Stimulated activated naive CD8-positive, alpha-beta T cell treated with anti-CD3 and anti-CD28 coated beads, Interleukin-15, amount 100 ng/mL, for 72 hours (primary cell): ENCODE measurements around the gene RAE1.

Source experiments
- ATAC-seq: fragments of 150-1000 bp; cut with Tn5 transposase; 2 replicates; pipeline ENCODE4 v1.10.0; 2021; ENCODE audit warnings: mild to moderate bottlenecking, moderate library complexity
- DNase-seq, 2 donors: peaks; one replicate each; pipeline ENCODE4 v3.0.0; 2021 to 2022
- H3K27ac Mint-ChIP-seq, 2 donors: one replicate each; pipeline ENCODE4 v1.8.0; 2022; ENCODE audit warnings: mild to moderate bottlenecking in 2 of 2, mixed read lengths in 2 of 2, moderate library complexity in 2 of 2
- H3K27me3 Mint-ChIP-seq: one replicate; pipeline ENCODE4 v1.8.0; 2022; ENCODE audit warnings: mixed read lengths
- H3K4me1 Mint-ChIP-seq: one replicate; pipeline ENCODE4 v1.8.0; 2022; ENCODE audit warnings: mild to moderate bottlenecking, mixed read lengths
- H3K4me3 Mint-ChIP-seq, 2 donors: one replicate each; pipeline ENCODE4 v1.8.0; 2022; ENCODE audit warnings: mild to moderate bottlenecking in 2 of 2, mixed read lengths in 2 of 2, moderate library complexity in 1 of 2
- H3K9me3 Mint-ChIP-seq, 2 donors: one replicate each; pipeline ENCODE4 v1.8.0; 2022; ENCODE audit warnings: mixed read lengths in 2 of 2

RAE1 gene, protein sequence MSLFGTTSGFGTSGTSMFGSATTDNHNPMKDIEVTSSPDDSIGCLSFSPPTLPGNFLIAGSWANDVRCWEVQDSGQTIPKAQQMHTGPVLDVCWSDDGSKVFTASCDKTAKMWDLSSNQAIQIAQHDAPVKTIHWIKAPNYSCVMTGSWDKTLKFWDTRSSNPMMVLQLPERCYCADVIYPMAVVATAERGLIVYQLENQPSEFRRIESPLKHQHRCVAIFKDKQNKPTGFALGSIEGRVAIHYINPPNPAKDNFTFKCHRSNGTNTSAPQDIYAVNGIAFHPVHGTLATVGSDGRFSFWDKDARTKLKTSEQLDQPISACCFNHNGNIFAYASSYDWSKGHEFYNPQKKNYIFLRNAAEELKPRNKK

DNA sequence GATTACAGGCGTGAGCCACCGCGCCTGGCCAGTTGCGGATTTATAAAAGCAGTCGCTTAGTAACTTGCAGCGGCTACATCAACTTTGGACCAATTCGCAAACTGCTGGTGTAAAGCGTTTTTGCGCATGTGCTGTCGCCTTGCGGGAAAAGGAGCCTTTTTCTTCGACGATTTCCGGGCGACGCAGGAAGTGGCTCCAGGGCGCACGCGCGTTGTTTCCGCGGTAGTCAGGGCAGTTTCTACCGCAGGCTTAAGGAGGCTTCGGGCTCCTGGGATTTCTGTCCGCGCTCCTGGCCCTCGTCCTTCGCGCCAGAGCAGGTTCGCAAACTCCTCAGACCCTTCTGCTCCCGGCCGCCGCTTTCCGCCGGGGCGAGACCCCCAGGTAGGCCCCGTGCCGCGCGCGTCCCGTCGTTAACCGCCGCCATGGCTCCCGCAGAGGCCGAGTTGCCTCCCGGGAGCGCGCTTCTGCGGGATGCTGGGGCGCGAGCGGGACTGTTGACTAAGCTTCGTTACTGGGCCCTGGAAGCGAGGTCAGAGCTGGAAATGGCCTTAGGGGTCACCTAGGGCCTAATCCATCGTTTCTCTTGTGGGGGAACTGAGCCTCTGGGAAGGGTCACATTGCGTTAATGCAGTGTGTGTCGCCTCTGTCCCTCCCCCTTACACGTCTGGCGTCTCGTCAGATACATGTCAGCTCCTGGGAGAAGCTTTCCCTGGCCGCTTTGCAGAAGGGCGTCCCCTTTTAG, at the start of gene RAE1:
TSS of gene RAE1 (plus strand) at position 214 of the 742 bp plus-strand sequence. CDS start 2,784 bp downstream, outside the sequence.
- peak within 1 kb of the TSS; percentile 91 to 94 for H3K4me3 Mint-ChIP-seq
- peak within 1 kb of the TSS; percentile 93 to 94 for H3K27ac Mint-ChIP-seq
- peaks cover 27% of the 10 kb centered on the region for H3K4me1 Mint-ChIP-seq
- ATAC-seq: peak; percentile 88
- DNase-seq: peak; percentile 81 to 88
- no peaks in the 10 kb centered on the region for H3K9me3 Mint-ChIP-seq
- no peaks in the 10 kb centered on the region for H3K27me3 Mint-ChIP-seq

DNA sequence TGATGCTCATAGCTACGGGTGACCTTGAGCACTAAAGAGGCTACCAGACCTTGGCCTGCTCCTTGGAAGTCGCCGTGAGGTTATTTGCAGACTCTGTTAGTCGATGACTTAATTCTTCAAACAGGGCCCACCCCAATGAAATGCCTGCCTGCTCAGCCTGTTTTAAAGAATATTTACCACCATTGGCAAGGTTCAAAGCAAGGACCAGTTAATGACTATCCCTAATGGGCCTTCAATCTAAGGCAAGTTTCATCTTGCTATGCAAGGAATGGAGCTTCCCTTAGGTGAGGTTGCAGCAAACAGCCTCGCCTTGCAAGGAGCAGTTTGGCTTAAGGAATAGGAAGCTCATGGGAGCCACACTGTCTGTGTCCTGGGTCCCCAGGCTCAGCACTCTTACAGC, 44.3 kb upstream of the RAE1 start:
- Mint-ChIP-seq H3K27me3 (peaks cover 23% of the 10 kb centered on the region), H3K27ac (no peak overlapping the region), H3K4me3 (no peak overlapping the region), H3K9me3 (no peaks in the 10 kb centered on the region), H3K4me1 (no peaks in the 10 kb centered on the region)
- DNase-seq: no peak
- no peak for ATAC-seq

DNA sequence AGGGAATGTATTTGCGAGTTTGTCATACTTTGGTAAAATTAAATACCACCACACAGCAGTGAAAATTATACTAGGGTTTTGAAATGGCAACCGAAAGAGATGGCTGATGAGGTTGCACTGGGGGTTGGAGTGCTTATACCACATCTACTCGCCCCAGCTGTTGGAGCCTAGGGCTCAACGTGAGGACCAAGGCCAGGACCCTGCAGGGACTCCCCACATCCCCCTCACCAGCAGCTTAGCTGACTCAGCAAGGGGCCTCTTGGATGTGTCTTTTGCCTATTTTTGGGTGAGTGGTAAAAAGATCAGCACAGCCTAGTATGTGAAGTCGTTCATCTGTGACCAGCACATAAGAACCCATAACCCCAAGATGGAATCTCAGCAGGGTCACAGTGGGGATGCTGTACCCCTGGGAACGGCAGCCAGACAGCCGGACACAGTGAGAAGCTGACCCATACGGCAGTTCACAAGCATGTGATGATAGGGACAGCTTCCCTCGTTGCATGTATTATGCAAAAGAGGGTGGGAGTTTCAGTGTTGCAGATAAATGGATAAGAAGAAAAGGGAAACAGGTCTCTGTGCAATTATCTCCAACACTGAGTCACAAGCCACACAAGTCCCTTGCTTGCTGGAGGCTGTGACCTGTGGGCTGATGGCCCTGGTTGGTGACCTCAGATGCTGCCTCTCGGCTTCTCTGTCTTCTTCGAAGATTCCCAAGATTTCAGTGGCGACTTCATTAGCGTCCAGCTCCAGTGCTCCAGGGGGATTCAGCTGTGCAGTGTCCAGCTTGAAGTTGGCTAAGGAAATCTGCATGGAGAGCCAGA, 42.4 kb upstream of the RAE1 start:
- DNase-seq: no peak
- Mint-ChIP-seq H3K4me1 (no peaks in the 10 kb centered on the region), H3K27me3 (peaks cover 22% of the 10 kb centered on the region), H3K4me3 (no peak overlapping the region), H3K9me3 (no peaks in the 10 kb centered on the region), H3K27ac (no peak overlapping the region)
- no peak for ATAC-seq

DNA sequence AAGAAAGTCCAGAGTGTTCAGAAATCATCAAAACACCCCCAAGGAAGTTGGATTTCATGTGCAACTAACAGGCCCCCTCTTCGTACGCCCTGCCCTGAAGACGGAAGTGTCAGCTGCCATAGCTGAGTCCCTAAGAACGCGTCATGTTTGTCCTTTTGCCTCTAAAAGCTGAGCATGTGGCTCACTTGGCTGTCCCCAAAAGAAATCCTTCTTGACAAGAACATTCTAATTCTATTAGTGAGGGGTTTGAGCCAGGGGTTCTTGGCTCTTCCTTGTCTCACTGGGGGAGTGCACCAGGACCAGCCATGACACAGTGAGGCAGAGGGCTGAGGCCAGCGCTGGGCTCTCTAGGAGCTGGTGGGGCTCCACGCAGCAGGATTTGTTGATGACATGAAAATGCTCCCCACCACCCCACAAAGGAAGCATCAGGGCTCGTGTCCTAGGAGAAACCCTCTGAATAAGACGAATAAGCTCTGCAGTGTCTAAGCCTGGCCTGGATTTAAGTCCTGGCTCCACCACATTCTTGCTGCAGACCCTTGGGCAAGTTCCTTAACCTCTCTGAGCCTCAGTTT, 41.4 kb upstream of the RAE1 start:
- ATAC-seq: no peak
- Mint-ChIP-seq H3K27me3 (peaks cover 19% of the 10 kb centered on the region), H3K4me3 (no peak overlapping the region), H3K4me1 (no peaks in the 10 kb centered on the region), H3K27ac (no peak overlapping the region), H3K9me3 (no peaks in the 10 kb centered on the region)
- no peak for DNase-seq

DNA sequence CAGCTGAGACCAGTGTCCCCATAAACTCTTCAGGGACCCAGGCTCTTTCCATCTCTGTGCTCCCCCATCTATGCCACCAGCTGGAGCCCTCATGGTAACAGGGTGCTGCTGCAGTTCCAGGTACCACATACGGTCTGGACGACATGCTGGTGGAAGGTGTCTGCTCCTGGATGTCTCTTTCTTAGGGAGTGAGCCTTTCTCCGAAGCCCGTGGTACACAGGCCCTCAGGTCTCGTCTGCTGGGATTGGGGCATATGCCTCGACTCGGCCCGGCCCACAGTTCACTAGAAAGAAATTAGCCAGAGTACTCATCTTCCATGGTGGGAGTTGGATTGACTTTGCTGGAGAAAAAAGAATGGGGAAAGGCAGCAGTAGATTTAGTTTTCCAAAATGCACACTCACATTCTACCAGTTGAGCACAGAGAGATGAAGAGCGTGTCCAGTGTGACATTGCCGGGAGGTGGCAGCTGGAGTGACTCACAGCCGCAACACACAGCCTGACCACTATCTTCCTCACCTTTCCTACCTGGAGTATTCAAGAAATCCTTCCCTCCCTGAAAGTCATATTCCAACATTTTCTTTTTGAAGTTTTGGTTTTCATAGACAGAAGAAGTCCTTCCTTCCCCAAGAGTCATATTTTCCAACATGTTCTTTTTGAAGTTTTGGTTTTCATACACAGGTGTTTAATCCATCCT, 40.1 kb upstream of the RAE1 start:
- Mint-ChIP-seq H3K4me1 (no peaks in the 10 kb centered on the region), H3K27ac (no peak overlapping the region), H3K27me3 (peaks cover 11% of the 10 kb centered on the region), H3K4me3 (no peak overlapping the region), H3K9me3 (no peaks in the 10 kb centered on the region)
- no peak for DNase-seq
- no peak for ATAC-seq

DNA sequence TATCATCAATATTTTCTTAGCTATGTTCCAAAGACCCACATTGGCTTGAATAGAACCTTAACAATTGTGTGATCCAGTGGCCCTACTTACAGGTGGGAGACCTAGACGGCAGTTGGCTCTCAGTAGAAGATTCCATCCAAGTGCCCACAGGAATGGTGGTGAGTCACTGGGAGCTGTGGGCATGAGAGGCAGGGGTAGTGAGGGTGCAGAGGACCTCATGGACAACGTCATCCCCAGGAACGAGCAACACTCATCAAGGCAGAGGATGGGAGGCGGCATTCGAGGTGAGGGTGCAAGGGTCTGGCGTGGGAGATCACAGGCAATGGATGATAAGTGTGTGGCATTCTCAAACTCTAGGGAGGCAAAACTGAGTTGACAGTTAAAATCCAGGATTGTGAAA, 38.9 kb upstream of the RAE1 start:
- H3K27ac Mint-ChIP-seq: no peak overlapping the region

DNA sequence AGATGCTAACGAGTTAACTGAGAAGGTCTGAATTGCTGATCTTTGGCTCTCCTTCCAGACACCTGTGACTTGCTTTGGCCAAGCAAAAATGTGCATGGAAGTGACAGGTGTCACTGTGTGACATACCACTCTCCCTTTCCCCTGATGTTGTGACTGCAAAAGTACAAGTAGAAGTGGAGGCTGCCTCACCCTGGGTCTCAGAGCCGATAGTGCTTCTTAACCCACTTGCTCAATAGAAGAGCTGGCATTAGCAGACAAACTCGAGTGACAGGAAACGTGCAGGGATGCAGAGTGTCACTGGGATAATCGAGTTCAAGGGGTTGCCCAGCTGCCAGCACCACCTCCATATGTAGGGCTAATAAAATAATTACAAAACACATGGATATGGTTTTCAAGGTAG, 37.8 kb upstream of the RAE1 start:
- Mint-ChIP-seq H3K4me1 (no peaks in the 10 kb centered on the region), H3K4me3 (no peak overlapping the region), H3K9me3 (no peaks in the 10 kb centered on the region), H3K27ac (no peak overlapping the region), H3K27me3 (peaks cover 8% of the 10 kb centered on the region)
- ATAC-seq (no peak), DNase-seq (no peak)

More for the DNA sequence above, 38.9 kb upstream of the RAE1 start:
- Mint-ChIP-seq H3K27me3 (peaks cover 7% of the 10 kb centered on the region), H3K4me3 (no peak overlapping the region), H3K4me1 (no peaks in the 10 kb centered on the region), H3K9me3 (no peaks in the 10 kb centered on the region)
- ATAC-seq (no peak), DNase-seq (no peak)

DNA sequence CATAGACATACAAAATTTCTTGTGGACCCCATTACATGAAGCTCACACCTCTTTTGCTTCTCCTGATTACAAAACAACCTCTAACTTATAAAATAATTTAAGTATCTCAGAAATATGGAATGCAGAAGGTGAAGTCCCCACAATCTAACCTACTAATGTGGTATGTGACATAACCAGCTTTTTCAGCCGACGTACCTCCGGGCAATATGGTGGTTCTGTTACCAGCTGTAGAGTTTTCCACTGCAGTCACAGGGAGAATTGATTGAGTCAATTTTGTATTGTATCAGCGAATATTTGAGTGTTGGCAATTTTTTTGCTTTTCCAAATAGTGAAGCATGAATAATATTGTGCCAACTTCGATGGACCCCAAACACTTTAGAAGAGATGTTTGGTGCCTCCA, 37.1 kb upstream of the RAE1 start:
- Mint-ChIP-seq H3K9me3 (no peaks in the 10 kb centered on the region), H3K27ac (no peak overlapping the region), H3K4me1 (no peaks in the 10 kb centered on the region), H3K4me3 (no peak overlapping the region), H3K27me3 (peaks cover 15% of the 10 kb centered on the region)
- DNase-seq: no peak
- ATAC-seq: no peak

DNA sequence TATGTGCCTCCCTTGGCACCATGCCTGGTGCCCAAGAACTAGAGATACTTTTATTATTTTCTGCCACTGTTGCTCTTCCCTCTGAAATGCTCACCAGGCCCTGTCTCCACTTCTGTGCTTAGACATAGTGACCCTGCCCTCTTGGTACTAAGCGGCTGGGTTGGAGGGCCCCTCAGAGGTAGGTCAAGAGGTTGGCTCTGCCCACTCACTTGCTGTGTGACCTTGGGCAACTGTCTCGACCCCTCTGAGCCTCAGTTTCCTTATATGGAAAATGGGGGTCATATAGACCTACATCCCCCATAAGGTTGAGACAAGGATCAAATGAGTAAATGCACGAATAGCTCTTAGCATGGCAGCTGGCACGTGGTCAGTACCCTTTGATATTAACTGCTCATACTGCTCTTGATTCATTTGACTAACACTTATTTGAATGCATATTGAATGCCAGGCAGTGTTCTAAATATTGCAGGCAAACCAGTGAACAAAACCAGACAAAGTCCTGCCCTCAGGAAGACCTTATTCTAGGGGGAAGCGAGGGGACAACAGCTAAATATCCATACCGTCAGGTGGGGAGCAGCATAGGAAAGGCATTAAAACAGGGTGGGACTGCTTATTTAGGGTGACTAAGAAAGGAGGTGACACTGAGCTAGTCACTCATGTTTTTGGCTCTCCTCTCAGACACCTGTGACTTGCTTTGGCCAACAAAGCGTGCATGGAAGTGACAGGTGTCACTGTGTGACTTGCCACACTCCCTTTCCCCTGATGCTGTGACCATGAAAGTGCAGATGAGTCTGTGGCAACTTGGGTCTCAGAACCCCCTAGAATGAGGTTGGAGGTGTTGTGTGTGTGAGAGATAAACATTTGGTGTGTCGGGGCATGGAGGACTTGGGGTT, 35.7 kb upstream of the RAE1 start:
- no peak overlapping the region for H3K27ac Mint-ChIP-seq
- H3K9me3 Mint-ChIP-seq: no peaks in the 10 kb centered on the region
- H3K27me3 Mint-ChIP-seq: peaks cover 17% of the 10 kb centered on the region
- DNase-seq (no peak), ATAC-seq (no peak)
- no peak overlapping the region for H3K4me3 Mint-ChIP-seq
- no peaks in the 10 kb centered on the region for H3K4me1 Mint-ChIP-seq

DNA sequence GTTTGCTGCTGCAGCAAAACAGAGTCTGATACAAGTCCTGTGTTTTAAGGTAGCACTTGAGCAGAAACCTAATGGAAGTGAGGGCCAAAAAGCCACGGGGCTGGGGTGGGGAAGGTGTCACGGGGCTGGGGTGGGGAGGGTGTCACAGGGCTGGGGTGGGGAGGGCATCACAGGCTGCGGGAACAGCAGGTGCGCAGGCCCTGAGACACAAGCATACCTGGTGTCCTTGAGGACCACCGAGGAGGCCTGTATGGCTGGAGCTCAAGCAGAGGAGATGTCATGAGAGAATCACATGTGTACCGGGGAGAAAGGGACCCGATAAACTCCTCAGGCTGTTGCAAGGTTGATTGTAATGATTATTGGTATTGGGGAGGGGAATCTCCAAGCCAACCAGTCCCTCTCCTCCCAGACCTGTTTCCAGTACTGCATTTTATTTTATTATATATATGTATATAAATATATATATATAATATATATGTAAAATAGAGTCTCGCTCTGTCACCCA, 35.0 kb upstream of the RAE1 start:
- no peaks in the 10 kb centered on the region for H3K9me3 Mint-ChIP-seq
- no peak overlapping the region for H3K4me3 Mint-ChIP-seq
- ATAC-seq (no peak), DNase-seq (no peak)
- peaks cover 17% of the 10 kb centered on the region for H3K27me3 Mint-ChIP-seq
- H3K27ac Mint-ChIP-seq: no peak overlapping the region
- H3K4me1 Mint-ChIP-seq: no peaks in the 10 kb centered on the region

DNA sequence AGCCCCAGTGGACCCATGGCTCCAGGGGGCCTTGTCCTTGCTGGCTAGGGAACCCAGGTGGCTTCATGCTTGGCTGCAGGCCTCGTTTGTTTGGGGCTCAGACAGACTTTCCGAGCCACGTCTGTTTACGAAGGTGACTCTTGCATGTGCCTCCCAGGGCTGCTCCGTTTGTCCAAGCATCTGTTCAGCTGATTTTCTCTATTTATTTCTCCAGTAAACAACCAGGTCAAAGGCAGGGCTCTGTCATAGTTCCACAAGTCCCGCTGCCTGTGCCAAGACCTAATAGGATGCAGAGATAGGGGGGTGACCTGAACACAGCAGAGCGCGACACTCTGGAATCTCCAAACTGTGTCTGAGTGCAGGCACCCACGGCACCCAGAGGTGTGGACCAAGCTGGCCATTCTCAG, 34.3 kb upstream of the RAE1 start:
- H3K9me3 Mint-ChIP-seq: no peaks in the 10 kb centered on the region
- no peaks in the 10 kb centered on the region for H3K4me1 Mint-ChIP-seq
- H3K27me3 Mint-ChIP-seq: peaks cover 24% of the 10 kb centered on the region
- DNase-seq: no peak
- no peak overlapping the region for H3K27ac Mint-ChIP-seq
- no peak overlapping the region for H3K4me3 Mint-ChIP-seq
- no peak for ATAC-seq

DNA sequence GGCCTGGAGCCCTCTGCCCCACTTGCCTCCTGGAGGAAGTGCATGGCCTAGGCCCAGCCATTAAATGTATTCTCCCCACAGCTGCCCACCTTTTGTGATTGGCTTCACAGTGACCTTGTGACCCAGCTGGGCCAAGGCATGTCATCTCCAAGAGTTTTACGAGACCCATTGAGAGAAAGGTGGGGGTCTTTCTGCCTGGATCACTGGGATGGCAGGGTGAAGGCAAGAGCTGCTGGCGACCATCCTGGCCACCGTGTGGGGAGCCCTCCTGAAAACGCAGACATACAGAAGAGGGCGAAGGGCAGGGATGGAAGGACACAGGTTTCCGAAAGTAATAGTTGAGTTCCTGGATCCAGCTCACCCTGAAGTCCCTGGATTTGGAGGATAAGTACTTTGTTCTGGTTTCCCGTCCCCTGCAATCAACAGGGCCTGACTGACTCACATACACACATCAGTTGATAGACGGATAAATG, 33.7 kb upstream of the RAE1 start:
- DNase-seq (no peak), ATAC-seq (no peak)
- Mint-ChIP-seq H3K27me3 (peaks cover 29% of the 10 kb centered on the region), H3K9me3 (no peaks in the 10 kb centered on the region), H3K4me1 (no peaks in the 10 kb centered on the region), H3K4me3 (no peak overlapping the region), H3K27ac (no peak overlapping the region)

DNA sequence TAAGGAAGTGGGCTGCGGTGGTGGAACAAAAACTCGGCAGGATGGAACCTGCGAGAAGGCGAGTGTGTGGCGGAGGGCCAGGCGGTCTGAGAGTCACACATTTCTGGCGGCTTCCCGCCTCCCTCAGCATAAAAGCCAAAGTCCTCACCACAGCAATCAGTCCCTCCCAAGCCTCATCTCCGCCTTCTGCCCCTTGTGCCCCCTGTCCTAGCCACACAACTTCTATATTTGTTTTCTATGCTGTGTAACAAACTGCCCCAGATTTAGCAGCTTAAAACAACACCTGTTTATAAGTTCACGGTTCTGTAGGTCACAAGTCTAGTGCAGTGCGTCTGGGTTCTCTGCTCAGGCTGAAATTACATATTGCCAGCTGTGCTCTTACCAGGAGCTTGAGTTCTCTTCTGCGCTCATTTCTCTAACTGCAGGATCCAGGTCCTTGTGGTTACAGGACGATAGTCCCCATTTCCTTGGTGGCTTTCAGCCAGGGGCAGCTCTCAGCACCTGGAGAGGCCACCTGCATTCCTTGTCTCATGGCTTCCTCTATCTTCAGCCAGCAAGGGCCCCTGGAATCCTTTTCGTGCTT, 33.2 kb upstream of the RAE1 start:
- no peak for DNase-seq
- no peak overlapping the region for H3K27ac Mint-ChIP-seq
- no peak for ATAC-seq
- no peak overlapping the region for H3K4me3 Mint-ChIP-seq
- H3K27me3 Mint-ChIP-seq: peaks cover 35% of the 10 kb centered on the region
- H3K4me1 Mint-ChIP-seq: no peaks in the 10 kb centered on the region
- H3K9me3 Mint-ChIP-seq: no peaks in the 10 kb centered on the region

DNA sequence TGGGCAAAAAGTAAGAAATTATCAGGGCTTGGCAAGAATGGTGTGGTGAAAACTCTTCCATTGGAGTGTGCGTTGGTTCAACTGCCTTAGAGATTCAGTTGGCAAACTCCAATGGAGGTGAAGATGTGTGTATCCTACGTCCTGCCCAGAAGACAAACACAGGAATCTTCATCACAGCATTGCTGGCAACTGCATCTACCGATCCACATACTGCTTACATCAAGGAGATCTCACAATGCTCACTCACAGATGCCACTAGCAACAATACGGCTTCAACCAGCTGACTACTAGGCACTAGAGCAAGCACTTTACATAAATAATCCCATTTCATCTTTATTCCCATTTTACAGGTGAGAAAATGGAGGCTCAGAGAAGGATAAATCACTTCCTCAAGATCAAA, 31.5 kb upstream of the RAE1 start:
- peaks cover 31% of the 10 kb centered on the region for H3K27me3 Mint-ChIP-seq
- H3K27ac Mint-ChIP-seq: no peak overlapping the region
- no peak for ATAC-seq
- no peaks in the 10 kb centered on the region for H3K9me3 Mint-ChIP-seq
- no peak overlapping the region for H3K4me3 Mint-ChIP-seq
- DNase-seq: no peak
- no peaks in the 10 kb centered on the region for H3K4me1 Mint-ChIP-seq
